ENCODE measurements around the gene PHF12.

DNA sequence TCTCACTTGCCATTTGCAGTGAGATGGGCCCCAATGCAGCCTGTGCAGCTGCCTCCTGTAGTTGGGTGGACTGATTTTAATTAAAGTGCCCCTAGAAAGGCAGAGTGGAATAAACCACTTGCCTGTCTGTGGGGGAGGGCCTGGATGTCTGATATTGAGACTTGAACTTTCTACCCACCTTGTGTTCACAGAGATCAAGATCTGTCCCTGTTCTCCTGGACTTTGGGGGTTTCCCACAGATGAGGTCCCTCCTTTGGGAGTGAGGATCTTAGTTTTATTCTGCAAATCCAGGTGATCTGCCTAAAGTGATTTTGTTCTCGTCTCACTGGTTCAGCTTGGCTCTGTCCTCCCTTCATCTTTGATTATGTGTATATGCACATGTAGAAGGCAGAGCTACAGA is 40.8 kb downstream of the PHF12 start:
- TF ChIP-seq, protein P1, sequence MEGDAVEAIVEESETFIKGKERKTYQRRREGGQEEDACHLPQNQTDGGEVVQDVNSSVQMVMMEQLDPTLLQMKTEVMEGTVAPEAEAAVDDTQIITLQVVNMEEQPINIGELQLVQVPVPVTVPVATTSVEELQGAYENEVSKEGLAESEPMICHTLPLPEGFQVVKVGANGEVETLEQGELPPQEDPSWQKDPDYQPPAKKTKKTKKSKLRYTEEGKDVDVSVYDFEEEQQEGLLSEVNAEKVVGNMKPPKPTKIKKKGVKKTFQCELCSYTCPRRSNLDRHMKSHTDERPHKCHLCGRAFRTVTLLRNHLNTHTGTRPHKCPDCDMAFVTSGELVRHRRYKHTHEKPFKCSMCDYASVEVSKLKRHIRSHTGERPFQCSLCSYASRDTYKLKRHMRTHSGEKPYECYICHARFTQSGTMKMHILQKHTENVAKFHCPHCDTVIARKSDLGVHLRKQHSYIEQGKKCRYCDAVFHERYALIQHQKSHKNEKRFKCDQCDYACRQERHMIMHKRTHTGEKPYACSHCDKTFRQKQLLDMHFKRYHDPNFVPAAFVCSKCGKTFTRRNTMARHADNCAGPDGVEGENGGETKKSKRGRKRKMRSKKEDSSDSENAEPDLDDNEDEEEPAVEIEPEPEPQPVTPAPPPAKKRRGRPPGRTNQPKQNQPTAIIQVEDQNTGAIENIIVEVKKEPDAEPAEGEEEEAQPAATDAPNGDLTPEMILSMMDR (IDR thresholded peaks at IDR 0.05) = no peak
- no peak for TF ChIP-seq POLR2A (IDR thresholded peaks at IDR 0.05; ENCODE audit: low read depth)
- no peak for TF ChIP-seq POLR2AphosphoS5 (IDR thresholded peaks at IDR 0.05)
